Measurements from ENCODE around the gene CLRN2.

GRCh38 chr4:17574206-17574605 lies 59.2 kb downstream of the CLRN2 start:
- TF ChIP-seq CTCF (IDR thresholded peaks at IDR 0.05; ENCODE audit: poor library complexity, severe bottlenecking) (no peak), RAD21 (conservative IDR thresholded peaks at IDR 0.05) (no peak), POLR2AphosphoS5 (IDR thresholded peaks at IDR 0.05) (no peak), REST (IDR thresholded peaks at IDR 0.05; ENCODE audit: borderline replicate concordance) (no peak), EZH2 (IDR thresholded peaks at IDR 0.05; ENCODE audit: borderline replicate concordance, insufficient read depth, low read length, poor library complexity, severe bottlenecking) (no peak)
